SKM-1 treated with dmso at 0.1 percent for 144 hours (cell line): ENCODE measurements around the gene PRAC2.

Experiments used
- DNase-seq: peaks from one replicate; lab custom pipeline; 2025; ENCODE audit not compliant: unreplicated experiment; lab: John Stamatoyannopoulos, UW

PRAC2 gene

GRCh38 chr17:48732688-48733629 lies 10.0 kb downstream of the PRAC2 start:
- DNase-seq: no peak

- DNase-seq: no peak
These were observed 10.8 kb downstream of the PRAC2 start for GRCh38 chr17:48733632-48734328.

GRCh38 chr17:48734333-48735061 lies 11.5 kb downstream of the PRAC2 start:
- no peak for DNase-seq

GRCh38 chr17:48735062-48735351 lies 12.0 kb downstream of the PRAC2 start:
- DNase-seq: no peak

- DNase-seq: no peak
These were observed 14.5 kb downstream of the PRAC2 start for GRCh38 chr17:48737330-48738043.

GRCh38 chr17:48738424-48738802 lies 15.4 kb downstream of the PRAC2 start:
- no peak for DNase-seq

GRCh38 chr17:48738803-48739526 lies 16.0 kb downstream of the PRAC2 start:
- no peak for DNase-seq

GRCh38 chr17:48740537-48740936 lies 17.6 kb downstream of the PRAC2 start:
- DNase-seq: no peak

- DNase-seq: no peak
These were observed 22.6 kb downstream of the PRAC2 start for GRCh38 chr17:48745381-48746275.

- no peak for DNase-seq
These were observed 24.0 kb downstream of the PRAC2 start for GRCh38 chr17:48746916-48747444.

GRCh38 chr17:48747445-48748363 lies 24.7 kb downstream of the PRAC2 start:
- no peak for DNase-seq

- DNase-seq: no peak
These were observed 26.0 kb downstream of the PRAC2 start for GRCh38 chr17:48748718-48749566.

GRCh38 chr17:48749621-48750553 lies 26.9 kb downstream of the PRAC2 start:
- no peak for DNase-seq

GRCh38 chr17:48751172-48751571 lies 28.2 kb downstream of the PRAC2 start:
- DNase-seq: no peak

- no peak for DNase-seq
These were observed 28.9 kb downstream of the PRAC2 start for GRCh38 chr17:48751733-48752398.
